Kidney capillary endothelial cell (primary cell): ENCODE data around the gene PRKCA.
"Not testable (repeated sequence)": the region's sequence is repeated elsewhere in the genome, so short reads cannot be mapped to it uniquely, and the experiment has no call there.

Experiments used
- DNase-seq: peaks from one replicate; pipeline ENCODE4 v3.0.0-alpha.2; 2018; ENCODE audit warnings: low spot score

The PRKCA gene

DNA sequence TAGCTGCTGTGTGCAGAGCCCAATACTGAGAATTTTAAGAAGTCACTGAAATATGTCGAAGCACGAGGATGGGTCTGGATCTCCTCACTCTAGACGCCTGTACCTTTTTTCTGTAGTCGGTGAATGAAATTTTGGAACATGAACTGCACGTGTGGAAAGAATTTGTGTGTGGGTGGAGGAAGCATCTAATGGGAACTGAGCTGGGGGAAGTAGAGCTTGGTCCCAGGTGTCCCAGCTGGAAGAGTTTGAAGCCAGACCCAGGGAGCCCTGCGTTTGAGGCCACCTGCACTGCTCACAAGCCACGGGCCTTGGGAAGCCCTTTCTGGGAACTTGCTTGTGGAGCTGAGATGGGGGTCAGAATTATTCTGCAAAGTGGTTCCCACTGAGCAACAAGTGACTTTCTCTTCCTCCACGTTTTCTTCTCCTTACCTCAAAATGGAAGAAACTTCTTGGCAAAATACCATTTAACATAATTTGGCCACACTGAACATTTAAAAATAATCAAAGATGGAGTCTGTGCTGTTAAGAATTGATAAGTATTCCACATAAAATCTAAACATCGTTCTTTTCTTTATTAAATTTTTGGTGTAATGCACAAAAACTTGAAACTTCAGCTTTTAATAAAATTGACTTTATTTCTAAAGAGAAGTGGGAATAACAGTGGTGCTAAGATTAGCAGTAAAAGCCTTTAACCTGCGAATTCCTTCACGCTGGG is 163.8 kb downstream of the PRKCA start:
- DNase-seq: no peak

DNA sequence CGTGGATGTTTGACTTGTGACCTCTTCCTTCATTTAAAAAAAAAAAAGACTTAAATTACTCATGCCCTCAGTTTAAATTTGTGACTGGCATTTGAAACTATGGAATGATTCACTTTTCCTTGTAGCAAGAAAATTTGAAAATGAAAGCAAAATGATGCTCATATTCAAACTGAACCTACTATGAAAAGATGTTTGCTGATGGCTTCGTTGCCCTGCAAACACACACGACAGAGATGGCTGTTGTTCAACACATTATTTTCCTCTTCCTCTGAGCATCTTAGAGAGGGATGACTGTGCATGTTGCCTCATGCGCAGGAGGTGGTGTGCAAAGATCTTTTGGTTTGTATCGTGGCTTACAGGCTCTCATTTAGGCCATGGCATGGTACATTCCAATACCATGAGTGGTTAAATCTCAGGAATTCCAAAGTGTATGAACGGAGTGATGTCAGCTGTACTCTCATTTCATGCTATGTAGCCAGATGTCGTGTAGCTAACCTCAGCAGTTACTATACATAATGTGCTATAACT is 164.5 kb downstream of the PRKCA start:
- peak; percentile 96 for DNase-seq

DNA sequence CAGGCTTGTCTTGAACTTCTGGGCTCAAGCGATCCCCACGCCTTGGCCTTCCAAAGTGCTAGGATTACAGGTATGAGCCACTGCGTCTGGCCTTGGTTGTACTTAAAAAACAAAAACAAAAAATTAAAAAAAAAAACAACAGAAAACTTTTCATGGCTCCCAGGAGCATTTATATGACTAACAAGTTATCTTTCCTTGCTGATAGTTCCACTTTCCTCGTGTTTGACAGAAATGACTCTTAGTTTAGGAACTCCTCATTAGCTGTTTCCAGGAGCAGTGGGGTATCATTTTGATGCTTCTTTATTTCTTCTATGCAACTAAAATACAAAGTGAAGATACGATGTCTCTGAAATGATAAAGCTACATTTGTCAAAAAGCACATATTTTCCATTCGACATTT is 165.4 kb downstream of the PRKCA start:
- no peak for DNase-seq

DNA sequence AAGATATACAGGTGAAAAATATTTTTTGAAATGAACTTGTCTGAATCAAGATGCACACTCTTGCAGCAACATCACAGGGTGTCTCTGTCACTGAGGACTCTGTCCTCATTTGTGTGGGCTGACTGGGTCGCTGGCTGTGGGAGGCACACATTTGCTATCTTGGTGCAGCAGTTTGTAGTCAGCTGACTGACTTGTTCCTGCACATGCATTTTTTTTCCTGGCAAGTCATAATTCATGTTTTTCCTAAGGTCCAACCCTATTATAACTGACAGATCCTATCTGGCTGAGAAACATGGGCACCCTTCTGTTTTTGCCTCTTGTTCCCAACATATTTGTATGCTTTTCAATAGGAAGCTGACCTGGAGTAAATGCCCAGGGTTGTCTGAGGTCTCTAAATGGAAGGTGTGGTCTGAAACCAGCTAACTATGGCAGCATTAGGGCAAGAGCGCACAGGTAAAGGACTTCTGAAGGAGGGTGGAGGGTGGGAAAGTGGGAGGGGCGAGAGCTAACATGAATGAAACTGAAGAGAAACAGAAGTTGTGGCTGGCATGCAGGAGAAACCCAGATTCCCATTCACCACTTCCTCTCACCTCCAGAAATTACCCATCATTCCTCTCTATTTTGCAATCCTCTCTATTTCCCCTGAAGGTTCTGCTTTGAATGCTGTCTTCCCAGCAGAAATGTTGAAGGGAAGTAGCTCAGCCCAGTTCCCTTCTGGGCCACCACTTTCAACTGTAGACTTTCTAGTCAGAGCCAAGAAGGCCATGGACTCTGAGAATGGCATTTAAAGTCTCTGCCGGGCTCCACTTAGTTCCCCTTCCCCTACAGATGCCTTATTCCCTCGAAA is 166.1 kb downstream of the PRKCA start:
- DNase-seq: no peak

GRCh38 chr17:66469088-66469442 is 166.7 kb downstream of the PRKCA start:
- DNase-seq: no peak

GRCh38 chr17:66469461-66469860 is 167.0 kb downstream of the PRKCA start:
- DNase-seq: no peak

- DNase-seq: no peak
Observed at GRCh38 chr17:66469890-66470289, 167.5 kb downstream of the PRKCA start.

GRCh38 chr17:66472123-66472522 is 169.7 kb downstream of the PRKCA start:
- DNase-seq: no peak

- no peak for DNase-seq
Observed at GRCh38 chr17:66474258-66474657, 171.8 kb downstream of the PRKCA start.

DNA sequence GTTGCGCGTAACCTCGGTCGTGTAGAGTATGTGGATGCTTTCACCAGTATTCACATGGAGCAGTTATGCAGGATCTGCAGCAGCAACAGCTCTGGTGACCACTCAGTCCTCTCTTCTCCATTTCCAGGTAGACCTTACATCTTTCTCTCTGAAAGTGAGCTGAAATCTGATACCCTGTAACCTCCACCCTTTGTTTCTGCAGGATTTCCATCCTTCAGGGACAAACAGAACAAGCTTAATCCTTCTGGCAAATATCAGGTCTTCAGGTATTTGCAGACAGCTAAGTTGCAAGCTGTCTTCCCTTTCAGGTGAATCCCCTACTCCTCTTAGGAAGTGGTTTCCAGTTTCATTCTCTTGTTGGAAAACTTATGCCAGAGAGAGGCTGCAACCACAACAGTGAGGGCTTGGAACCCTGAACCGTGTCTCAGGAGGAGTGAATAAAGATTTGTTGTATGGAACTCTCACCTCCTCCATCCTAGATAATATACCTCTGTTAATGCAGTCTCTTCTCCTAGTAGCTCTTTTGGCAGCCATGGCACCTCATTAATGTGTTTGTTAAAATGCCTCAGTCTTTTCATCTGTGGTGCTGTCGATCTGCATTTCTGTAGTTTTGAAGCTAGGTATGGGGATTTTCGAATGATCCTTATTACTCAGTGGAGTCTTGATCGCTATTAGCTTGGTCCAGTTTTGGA is 172.5 kb downstream of the PRKCA start:
- no peak for DNase-seq

DNA sequence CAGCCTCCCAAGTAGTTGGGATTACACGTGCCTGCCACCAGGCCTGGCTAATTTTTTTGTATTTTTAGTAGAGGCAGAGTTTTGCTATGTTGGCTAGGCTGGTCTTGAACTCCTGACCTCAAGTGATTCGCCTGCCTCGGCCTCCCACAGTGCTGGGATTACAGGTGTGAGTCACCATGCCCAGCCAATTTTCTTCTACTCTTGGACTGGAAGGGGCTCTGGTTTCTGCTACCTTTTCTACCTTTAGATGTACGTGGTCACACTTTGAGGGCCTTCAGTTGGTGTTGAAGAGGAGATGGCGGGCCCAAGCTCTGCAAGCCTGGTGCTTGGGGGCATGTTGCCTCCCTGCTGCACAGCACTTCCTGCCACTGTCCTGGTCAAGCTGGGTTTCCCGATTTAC is 173.6 kb downstream of the PRKCA start:
- DNase-seq: no peak

DNA sequence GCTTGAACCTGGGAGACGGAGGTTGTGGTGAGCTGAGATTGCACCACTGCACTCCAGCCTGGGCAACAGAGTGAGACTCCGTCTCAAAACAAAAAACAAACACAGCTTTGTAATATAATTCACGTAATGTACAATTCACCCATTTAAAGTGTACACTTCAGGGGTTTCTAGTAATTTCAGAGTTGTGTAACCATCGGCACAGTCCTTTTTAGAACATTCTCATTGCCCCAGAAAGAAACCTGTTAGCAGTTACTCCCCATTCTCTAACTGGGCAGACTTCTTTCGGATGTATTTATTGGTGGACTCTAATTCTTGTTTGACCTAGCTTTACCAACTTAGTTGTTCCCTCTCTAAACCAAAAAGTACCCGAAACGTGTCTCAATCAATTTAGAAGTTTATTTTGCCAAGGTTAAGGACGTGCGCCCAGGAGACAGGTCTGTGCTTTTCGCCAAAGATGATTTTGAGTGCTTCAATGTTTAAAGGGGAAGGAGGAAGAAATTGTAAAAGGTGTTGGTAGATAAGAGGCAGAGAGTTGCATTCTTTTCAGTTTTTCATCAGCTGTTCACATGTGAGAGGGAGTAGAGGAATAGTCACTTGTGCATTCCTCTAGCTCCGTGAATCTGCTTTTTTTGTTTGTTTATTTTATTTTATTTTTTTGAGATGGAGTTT is 175.3 kb downstream of the PRKCA start:
- no peak for DNase-seq

- not testable (repeated sequence) for DNase-seq
Observed at GRCh38 chr17:66479230-66479889, 176.9 kb downstream of the PRKCA start.

- DNase-seq: no peak
Observed at GRCh38 chr17:66480243-66480642, 177.8 kb downstream of the PRKCA start.

DNA sequence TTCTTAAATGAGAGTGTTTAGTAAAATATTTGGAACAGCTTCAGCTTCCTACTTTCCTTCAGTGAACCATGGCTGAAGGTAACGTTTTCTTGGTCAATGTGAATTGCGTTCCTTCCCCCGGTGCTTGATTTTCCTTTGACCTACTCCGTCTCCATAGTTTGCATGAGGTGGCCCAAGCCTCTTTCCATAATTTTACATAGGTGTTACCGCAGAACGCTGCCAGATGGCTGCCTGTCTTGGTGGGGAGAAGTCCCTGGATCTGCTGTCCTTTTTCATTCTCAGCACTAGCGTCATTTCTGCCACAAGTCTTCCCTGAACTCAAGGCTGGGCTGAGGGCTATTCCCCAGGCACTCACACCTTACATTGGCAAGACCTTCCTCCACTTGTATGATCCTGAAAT is 178.4 kb downstream of the PRKCA start:
- no peak for DNase-seq

GRCh38 chr17:66481271-66481670 is 178.9 kb downstream of the PRKCA start:
- no peak for DNase-seq

- DNase-seq: no peak
Observed at GRCh38 chr17:66483906-66484305, 181.5 kb downstream of the PRKCA start.

- DNase-seq: no peak
Observed at GRCh38 chr17:66485309-66485947, 183.0 kb downstream of the PRKCA start.

- no peak for DNase-seq
Observed at GRCh38 chr17:66487121-66487520, 184.7 kb downstream of the PRKCA start.

DNA sequence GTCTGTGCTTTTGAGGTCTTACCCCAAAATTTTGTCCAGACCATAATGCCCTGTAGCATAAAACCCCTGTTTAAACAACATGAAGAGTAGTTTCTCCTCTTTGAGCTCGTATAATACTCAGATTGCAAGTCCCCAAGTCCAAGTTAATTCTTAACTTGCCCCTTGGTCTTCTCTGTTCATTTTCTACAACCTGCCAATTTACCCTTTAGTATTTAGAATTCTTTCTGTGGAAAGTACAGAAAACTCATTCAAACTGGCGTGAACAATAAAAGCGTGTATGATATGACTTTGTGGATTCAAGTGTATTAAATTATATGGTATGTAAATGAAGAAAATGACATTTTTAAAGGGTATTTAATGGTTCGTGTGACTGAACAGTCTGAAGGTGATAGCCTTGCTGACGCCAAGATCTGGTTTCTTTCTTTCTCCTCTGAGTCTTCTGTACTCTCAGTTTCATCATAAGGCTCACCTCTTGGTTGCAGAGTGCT is 185.6 kb downstream of the PRKCA start:
- DNase-seq: no peak

DNA sequence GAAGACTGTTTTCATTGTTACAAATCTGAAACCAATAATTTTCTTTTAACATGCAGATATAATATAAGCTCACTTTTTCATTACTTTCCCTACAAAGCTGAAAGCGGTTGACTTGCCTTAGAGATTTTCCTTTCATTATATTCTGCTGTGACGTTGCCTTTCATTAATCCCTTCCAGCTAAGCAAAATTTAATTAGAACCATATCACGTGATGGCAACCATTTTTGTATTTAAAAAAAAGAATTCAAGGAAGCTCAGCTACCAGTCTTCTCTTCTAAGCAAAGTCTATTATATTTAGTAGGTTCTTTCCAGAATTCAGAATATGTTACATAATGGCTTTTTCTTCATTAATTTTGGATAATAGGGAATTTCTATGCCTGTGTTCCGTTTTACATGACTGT is 186.5 kb downstream of the PRKCA start:
- no peak for DNase-seq
